NCI-H1048 (cell line): ENCODE measurements around the gene AGK.
"Not testable (repeated sequence)": the region's sequence is repeated elsewhere in the genome, so short reads cannot be mapped to it uniquely, and the experiment has no call there.

Experiments
- DNase-seq: peaks from one replicate; lab custom pipeline; 2025; lab: John Stamatoyannopoulos, UW

Gene AGK

DNA sequence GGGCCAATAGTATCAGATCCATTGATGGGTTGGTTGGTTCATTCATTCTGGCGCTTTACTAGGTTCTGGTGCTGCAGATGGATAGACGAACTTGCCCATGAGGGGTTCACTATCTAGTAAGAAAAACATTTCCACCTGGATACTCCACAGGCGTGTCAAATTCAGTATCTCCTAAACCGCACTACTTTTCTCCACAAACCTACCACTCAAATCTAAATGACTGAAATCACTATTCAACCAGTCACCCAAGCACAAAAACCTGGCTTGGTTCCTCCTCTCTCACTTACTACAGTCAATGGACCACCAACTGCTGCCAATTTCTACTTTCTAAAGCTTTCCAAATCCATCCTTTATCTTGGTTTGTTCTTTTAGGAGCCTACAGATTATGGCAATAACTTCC is 572 bp downstream of the AGK start:
- DNase-seq: no peak

DNA sequence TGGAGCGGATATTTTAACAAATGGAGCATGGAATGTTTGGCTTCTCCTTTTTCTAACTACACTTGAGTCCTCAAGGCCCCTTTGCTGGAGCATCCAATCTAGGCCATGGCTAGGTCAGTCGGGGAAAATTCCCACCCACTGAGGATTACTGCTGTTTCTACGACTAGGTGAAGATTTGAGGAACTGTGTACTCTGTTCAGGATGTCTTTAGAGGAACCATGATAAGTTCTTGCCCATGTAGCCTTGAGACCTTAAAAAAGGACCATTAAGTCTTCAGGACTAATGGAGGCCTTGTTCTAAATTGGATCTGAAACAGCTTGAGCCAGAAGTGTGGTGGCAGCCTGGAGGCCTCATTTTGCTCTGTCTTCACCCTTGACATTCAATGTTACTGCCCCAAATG is 6.2 kb downstream of the AGK start:
- no peak for DNase-seq

DNA sequence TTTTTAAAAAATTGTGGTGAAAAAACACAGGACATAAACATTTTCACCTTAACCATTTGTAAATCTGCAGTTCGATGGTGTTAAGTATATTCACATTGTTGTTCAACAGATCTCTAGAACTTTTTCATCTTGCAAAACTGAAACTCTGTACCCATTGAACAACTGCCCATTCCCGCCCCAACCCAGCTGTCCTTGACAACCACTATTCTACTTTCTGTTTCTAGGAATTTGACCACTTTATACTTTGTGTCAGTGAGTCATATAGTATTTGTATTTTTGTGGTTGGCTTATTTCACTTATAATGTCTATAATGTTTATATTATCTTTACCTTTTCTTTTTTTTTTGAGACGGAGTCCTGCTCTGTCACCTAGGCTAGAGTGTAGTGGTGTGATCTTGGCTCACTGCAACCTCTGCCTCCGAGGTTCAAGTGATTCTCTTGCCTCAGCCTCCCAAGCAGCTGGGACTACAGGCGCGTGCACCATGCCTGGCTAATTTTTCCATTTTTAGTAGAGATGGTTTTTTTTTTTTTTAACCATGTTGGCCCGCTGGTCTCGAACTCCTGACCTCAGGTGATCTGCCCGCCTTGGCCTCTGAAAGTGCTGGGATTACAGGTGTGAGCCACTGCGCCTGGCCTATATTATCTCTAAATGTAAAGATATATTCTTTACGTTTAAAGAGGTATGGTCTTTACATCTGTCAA is 6.8 kb downstream of the AGK start:
- DNase-seq: not testable (repeated sequence)

DNA sequence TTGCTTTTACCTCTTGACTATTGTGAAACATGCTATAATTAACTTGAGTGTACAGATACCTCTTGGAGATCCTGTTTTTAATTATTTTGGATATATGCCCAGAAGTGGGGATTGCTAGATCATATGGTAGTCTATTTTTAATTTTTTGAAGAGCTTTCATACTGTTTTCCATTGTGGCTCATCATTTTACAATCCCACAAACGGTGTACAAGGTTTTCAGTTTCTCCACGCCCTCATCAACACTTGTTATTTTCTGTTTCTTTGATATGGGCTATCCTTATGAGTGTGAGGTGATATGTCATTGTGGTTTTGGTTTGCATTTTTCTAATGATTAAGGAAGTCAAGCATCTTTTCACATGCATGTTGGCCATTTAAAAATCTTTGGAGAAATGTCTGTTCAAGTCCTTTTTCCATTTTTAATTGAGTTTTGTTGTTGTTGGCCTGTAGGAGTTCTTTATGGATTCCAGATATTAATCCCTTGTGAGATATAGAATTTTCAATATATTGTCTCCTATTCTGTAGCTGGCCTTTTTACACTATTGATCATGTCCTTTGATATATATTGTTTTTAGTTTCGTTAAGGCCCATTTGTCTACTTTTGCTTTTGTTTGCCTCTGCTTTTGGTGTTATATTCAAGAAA is 7.5 kb downstream of the AGK start:
- no peak for DNase-seq

DNA sequence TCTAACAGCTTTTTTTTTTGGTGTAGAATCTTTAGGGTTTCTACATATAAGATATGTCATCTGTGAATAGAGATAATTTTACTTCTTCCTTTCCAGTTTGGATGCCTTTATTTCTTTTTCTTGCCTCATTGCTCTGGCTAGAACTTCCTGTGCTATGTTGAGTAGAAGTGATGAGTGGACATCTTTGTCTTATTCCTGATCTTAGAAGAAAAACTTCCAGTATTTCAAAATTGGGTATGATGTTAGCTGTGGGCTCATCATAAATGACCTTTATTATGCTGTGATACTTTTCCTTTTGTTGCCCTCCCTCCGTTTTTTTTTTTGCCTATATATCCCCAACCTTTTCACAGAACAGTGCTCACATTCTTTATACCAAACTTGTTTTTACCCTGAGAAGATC is 8.8 kb downstream of the AGK start:
- DNase-seq: no peak

DNA sequence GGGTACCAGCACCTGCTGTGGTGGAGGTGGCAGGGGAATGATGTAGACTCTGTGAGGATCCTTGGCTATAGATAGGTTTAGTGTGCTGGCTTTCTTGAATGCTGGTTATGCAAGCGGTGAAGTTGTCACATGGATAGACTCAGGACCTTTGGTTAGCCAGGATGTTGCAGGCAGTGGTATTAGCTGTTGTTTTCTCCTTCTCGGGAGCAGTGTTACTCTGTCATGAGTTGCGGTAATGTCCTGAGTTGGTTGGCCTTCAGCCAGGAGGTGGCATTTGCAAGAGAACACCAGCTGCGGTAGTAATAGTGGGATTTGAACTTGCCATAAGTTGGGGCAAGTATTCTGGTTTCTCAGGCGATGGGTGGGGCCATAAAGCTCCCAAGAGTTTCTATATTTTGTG is 10.8 kb downstream of the AGK start:
- no peak for DNase-seq

DNA sequence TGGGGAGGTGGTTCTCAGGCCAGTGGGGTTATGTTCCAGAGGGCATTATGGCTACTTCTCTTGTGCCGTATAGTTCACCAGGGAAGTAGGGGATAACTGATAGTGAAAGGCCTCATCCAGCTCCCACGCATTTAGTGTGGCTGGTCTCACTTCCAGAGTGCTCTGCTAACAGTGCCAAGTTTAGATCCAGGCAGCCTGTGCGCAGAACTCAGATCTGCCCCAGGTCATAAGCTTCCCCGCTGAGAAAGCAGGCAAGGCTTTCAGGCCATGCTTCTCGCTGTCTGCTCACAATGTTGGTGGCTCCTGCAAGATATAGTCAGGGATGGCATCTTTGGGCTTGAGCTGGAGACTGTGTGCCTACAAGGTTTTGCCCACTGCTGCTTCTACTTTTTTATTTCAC is 11.3 kb downstream of the AGK start:
- DNase-seq: no peak

DNA sequence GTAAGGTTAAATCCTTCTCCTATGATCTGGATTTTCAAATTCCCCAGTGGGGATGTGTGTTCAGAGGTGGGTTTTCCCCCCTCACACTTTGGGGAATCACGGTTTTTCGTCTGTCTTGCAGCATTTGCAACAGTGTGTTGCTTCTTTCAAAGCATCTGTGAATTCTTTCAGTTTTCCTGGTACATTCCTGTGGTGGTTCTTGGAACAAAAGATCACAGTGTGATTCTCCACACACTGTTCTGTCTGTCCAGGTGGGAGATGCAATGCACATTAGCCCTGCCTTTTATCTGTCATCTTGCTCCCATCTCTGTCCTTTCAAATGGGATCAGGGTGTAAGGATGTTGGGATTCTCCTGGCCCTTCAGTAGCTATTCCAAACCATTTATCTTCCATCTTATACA is 11.8 kb downstream of the AGK start:
- DNase-seq: no peak

DNA sequence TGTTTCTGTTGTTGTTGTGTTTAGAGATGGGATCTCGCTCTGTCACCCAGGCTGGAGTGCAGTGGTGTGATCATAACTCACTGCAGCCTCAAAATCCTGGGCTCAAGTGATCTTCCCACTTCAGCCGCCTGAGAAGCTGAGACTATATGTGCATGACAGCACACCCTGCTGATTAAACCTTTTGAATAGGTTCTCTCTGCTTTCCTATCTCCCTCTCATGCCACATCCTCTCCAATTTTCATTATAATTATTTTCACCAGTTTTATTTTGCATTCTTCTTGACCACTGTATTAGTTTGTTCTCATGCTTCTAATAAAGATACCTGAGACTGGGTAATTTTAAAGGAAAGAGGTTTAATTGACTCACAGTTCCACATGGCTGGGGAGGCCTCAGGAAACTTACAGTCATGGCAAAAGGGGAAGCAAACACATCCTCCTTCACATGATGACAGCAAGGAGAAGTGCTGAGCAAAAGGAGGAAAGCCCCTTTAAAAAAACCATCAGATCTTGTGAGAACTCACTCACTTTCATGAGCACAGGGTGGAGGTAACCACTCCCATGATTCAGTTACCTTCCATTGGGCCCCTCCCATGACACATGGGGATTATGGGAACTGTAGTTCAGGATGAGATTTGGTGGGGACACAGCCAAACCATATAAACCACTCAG is 12.9 kb downstream of the AGK start:
- DNase-seq: no peak

DNA sequence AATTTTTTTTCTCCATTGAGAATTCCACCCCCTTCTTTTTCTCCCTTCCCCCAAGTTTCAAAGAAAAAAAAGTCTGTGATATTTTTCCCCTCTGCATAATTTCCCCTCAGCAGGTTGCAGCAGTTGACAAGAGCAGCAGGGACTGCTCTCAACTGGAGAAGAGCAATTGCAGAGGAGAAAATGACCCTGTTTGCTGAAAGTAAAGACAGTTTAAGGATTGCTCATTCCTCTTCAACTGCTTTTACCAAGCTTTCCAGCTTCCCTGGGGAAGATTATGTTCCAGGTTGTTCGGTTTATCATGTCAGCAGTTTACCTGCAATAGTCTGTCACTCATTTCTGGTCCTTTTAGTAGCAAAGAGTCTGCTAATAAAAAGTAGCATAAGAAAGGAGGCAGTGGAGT is 16.2 kb downstream of the AGK start:
- DNase-seq: no peak

DNA sequence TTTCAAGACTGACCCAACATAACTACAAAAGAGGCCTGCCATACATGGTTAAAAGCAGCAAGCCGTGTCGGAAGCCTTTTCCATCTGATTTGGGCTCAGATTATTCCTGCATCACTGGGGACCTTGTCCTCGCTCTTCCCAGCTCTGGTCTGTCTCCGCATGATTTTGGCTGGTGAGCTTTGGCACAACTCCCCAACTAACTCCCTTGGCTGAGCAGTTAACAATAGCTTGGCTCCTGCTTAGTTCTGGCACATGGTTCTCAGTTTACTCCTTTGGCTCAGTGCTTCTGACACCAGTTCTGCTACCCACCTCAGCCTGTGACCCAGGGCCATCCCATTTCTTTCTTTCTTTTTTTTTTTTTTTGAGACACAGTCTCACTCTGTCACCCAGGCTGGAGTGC is 17.0 kb downstream of the AGK start:
- no peak for DNase-seq

DNA sequence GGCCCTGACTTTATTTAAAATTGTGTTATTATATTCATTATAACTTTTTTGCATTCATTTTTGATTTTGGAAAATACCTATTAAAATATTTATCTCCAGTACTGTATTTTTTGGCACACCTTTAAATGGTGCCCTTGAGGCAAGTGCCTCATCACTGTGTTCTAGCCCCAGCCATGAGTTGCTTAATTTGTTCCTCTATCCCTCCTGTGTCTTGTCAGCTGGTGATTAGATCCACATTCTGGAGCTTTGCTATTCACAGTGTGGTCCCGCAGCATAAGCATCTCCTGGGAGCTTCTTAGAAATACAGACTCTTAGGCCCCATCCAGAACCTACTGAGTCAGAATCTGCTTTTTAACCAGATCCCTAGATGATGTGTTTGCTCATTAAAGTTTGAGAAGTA is 19.8 kb downstream of the AGK start:
- DNase-seq: no peak

DNA sequence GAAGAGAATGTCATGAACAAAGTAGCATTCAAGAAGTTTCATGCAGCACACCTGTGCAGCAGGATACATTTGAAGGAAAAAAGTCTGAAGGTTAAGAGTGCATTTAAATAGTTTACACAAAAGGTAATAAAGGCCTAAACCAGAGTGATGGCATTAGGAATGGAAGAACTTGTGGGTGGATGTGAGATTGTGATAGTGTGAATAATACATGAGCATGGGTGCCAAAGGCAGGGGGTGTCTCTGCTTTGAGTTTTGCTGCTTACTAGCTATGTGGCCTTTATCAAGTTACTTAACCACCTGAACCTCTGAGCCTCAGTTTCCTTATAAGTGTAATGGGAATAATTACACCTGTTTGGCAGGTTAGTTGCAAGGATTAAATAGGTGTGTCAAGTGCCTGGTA is 21.0 kb downstream of the AGK start:
- DNase-seq: no peak

DNA sequence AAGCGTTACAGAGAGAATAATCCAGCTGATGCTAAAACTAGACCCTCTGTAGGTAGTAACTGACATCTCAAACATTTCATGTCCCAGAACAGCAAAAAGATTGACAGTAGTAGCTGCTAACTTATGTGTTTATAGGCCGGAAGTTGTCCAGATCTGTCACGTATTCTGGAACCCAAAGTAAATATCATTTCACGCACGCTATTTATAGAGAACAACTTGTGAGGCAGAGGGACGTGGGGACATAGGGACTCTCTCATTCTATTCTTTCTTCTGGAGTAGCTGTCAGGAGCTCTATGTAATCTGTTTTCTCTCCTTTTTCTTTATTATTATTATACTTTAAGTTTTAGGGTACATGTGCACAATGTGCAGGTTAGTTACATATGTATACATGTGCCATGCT is 22.3 kb downstream of the AGK start:
- DNase-seq: no peak

DNA sequence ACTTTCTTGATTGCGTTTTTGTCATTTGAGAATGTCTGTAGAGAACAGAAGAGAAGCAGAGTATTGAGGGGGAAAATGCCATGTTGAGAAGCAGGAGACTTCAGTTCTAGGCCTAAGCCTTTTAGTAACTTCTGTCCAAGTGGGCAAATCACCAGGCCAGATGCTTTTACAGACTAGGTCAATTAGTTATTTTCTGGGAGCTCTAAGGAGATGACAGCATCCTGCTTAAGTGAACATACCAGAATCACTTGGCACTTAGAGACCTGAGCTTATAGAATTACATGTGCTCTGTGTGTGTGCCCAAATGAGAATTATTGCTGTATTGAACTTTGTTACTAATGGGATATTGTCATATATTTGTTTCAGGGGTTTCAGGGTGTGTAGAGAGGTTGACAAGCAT is 24.0 kb downstream of the AGK start:
- DNase-seq: no peak

DNA sequence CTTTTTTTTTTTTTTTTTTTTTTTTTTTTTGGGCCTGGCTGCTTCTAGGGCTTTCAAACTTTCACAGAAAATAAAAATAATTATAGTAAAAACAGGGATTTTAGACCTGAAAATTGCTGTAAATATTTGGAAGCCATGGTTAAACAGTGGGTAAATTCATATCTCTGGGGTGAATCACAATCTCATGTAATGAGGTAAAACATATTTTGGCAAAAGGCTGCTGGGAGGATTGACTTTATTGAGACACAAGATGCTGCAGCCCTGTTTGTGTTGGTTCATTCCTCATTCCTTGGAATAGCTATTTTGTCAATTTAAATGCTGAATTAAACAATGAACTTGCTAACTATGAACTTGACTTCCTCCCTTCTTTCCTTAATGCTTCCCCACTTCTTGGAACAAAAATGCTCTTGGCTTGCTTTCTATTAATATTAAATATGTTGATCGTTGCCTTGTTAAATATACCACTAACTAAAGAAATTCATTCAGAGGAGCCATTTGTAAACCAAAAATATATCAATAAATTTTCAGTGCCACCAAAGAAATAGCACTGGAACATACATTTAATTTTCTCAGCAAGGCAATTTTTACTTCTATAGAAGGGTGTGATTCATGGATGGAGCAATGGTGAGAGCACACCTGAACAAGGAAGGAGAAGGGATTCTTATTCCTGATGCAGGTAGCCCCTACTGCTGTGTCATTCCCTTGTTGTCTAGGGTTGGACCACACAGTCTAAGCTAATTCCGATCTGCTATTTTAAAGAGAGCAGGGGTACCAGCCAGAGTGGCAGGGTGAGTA is 24.6 kb downstream of the AGK start:
- DNase-seq: no peak

DNA sequence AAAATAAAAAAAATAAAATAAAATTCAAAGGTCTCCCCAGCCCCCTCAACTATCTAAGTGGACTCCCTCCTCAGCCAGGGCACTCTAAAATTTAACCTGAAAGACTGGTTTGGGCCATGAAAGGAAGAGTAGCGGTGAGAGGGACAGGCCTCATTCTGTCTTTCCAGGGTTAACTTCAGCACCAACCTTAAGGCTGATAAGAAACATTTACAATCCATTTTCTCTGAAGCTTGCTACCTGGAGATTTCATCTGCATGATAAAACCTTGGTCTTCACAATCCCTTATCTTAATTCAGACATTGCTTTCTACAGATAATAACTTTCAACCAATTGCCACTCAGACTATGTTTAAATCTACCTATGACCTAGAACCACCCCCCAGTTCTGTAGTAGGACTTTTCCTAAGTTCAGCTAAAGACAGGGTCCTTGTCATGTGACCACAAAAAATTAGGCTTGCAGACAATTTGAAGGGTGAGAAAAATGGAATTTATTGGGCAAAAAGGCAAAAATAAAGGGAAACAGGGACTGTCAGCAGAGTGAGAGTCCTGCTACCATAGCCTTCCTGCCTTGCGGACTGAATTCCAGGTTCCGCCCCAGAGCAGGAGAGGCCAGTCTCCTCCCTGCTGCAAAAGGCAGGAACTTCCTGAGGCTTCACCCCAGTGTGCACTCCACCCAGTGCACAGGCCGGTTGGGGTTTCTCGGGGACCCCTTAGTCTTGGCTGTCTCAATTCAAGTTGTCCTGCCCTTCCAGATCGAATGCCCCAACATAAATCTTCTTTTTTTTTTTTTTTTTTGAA is 26.0 kb downstream of the AGK start:
- no peak for DNase-seq

DNA sequence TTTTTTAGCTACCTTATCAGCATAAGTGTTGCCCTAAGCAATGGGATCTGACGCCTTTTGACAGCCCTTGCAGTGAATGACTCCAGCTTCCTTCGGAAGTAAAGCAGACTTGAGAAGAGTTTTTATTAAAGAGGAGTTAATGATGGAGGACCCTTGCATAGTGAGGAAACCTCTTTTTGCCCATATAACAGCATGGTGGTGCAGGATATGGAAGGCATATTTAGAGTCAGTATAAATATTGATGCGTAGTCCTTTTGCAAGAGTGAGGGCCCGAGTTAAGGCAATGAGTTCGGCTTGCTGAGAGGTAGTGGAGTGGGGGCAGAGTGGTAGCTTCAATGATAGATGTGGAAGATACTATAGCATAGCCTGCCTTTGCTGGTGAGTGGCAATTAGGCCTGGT is 28.7 kb downstream of the AGK start:
- not testable (repeated sequence) for DNase-seq

DNA sequence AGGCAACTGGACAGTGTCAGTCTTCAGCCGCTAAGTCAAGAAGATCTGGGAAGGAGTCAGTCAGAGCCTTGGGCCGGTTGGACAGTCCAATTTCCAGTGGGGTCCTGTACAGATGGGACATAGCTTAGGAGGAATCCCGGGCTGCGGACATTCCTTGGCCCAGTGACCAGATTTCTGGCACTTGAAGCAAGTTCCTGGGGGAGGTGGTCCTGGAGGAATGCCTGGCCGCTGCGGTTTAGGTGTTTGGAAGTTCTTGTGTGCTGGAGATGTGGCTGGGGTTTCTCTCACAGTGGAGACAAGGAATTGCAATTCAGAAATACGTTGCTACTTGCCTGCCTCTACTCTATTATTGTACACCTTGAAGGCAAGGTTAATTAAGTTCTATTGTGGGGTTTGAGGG is 30.9 kb downstream of the AGK start:
- DNase-seq: not testable (repeated sequence)

DNA sequence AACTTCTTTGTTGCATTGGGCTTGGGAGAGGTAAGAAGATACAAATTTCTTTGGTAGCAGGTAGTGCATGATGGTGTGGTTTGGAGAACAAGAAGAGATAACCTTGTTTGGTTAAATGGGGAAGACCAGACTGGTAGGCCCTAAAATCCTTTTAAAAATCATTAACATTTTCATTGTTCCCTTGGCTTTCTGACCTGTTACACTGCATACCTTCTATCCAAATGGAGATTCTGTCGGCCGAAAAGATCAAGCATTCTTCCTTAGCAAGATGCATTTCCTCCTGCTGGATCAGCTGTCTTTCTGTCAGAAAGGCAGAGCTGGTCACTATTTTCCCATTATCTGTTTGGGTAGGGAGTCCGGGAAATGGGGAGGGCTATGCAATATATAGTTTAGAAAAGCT is 33.7 kb downstream of the AGK start:
- DNase-seq: no peak

DNA sequence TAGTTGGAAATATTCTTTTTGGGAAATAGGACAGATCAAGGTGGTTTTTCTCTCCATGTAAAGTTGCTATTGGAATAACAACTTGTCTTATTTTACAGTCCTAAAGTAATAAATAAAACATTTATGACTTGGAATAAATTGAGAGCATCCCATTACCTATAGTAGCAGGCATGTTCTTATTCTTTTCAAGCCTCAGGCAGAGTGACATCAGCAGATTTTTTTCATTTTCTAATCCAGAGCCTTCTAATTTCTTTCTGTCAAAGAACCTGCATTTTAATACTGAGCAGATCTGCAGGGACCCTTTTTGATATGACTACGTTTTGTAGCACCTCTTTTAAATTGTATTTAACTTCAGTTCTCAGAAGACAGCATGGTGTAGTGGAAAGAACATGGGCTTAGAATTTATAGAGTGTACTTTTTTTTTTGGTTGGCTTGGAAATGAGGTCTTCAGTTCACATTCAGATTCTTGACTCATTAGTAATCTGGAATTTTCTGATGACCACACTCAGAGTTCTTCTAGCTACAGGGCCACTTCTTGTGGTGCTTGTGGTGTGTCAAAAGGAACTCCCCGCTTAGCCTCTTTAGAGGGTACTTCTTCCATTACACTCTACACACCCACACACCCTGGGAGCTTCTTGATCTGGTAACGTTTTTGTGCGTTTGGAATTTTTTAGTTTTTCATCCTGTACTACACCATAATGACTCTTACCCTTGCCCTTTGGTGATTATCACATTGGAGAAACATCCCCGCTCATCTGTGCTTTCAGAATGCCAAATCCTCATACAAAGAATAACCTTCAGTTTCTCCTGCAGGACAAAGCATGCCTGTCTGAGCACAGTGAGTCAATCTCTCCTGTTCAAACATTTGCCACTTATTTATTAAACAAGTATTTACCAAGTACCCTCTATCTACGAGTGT is 34.6 kb downstream of the AGK start:
- no peak for DNase-seq
